Activated CD8-positive, alpha-beta T cell treated with anti-CD3 and anti-CD28 coated beads for 36 hours (primary cell): ENCODE measurements around the gene AGBL3. TPM values are rescaled to one million over a fixed set of nuclear protein-coding genes. Genes with fewer than 3 reads are reported as not detected.

ENCODE experiments used
- ATAC-seq: fragments of 200-7000 bp; cut with Tn5 transposase; one replicate; pipeline ENCODE4 v1.10.0; 2021; ENCODE audit warnings: mild to moderate bottlenecking, moderate library complexity
- CTCF ChIA-PET: fragments of 350-600 bp; sonication (Branson Sonifier 250); formaldehyde crosslinking; loops from one replicate; lab custom pipeline; 2021; ENCODE audit warnings: antibody characterized with exemption; lab: Charles Lee
- POLR2A ChIA-PET: fragments of 350-600 bp; sonication (Branson Sonifier 250); formaldehyde crosslinking; loops from one replicate; lab custom pipeline; 2021; ENCODE audit warnings: antibody characterized with exemption; lab: Charles Lee
- DNase-seq: peaks from one replicate; pipeline ENCODE4 v3.0.0-alpha.2; 2020
- H3K27ac Mint-ChIP-seq: one replicate; pipeline ENCODE4 v1.8.0; 2021; ENCODE audit warnings: mild to moderate bottlenecking, mixed read lengths
- H3K27me3 Mint-ChIP-seq: one replicate; pipeline ENCODE4 v1.8.0; 2021; ENCODE audit warnings: mixed read lengths
- H3K36me3 Mint-ChIP-seq: one replicate; pipeline ENCODE4 v1.8.0; 2021; ENCODE audit warnings: low read depth, mixed read lengths
- H3K4me1 Mint-ChIP-seq: one replicate; pipeline ENCODE4 v1.8.0; 2021; ENCODE audit warnings: low read depth, mixed read lengths
- H3K4me3 Mint-ChIP-seq: one replicate; pipeline ENCODE4 v1.8.0; 2021; ENCODE audit warnings: mild to moderate bottlenecking, moderate library complexity, mixed read lengths
- H3K9me3 Mint-ChIP-seq: one replicate; pipeline ENCODE4 v1.8.0; 2021; ENCODE audit warnings: mixed read lengths
- intact Hi-C: fragments of 100-400 bp; cut with micrococcal nuclease; formaldehyde crosslinking; loops from one replicate; pipeline ENCODE4 v1.10.0; 2022
- total RNA-seq, 2 experiments: library from RNA; stranded (reverse); gene quantifications; one replicate each; pipeline ENCODE4 v1.2.3, GENCODE V29; 2021
- TF ChIP-seq, protein P1 (sequence below): fragments of 200-600 bp; IDR thresholded peaks from one replicate; pipeline ENCODE4 v1.8.0; 2022; ENCODE audit warnings: antibody characterized with exemption, mild to moderate bottlenecking

AGBL3 gene
- total RNA-seq, 2 experiments from 2014 or later: 2.7 to 2.9 TPM

DNA sequence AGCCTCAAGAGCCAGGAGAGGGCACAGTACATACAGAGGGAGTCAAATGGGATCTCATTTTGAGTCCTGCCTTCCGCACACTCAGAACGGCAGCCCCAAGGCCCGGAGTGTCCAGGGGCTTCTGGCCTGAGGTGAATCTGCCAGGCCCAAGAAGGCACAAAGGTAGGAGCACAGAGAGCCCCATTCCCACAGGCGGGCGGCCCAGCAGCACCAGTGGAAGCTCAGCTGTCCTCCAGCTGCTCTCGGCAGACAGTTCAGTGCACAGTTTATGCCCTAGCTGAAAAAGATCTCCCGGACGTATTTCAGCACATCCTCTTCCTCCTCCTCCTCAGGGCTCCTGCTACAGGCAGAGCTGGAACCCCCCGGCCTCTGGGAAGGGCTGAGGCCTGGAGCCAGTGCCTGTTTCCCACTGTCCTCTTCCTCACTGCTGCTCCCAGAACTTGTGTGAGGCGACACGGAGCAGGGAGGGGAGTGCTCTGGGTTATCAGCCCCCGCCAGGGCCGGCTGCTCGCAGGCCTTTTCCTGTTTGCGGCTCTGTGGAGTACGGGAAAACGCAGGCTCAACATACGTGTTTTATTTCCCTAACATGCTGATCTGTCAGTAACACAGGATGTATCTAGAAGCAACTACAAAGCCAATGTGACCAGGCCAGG, 180.2 kb downstream of the AGBL3 start:
- Mint-ChIP-seq H3K27me3 (no peaks in the 10 kb centered on the region), H3K36me3 (peaks cover 78% of the 10 kb centered on the region), H3K4me3 (no peak overlapping the region), H3K9me3 (peaks cover 19% of the 10 kb centered on the region), H3K27ac (peak overlapping the region; percentile 69), H3K4me1 (peaks cover 53% of the 10 kb centered on the region)
- no peak for ATAC-seq
- intact Hi-C loops: no loop called here
- TF ChIP-seq, protein P1, sequence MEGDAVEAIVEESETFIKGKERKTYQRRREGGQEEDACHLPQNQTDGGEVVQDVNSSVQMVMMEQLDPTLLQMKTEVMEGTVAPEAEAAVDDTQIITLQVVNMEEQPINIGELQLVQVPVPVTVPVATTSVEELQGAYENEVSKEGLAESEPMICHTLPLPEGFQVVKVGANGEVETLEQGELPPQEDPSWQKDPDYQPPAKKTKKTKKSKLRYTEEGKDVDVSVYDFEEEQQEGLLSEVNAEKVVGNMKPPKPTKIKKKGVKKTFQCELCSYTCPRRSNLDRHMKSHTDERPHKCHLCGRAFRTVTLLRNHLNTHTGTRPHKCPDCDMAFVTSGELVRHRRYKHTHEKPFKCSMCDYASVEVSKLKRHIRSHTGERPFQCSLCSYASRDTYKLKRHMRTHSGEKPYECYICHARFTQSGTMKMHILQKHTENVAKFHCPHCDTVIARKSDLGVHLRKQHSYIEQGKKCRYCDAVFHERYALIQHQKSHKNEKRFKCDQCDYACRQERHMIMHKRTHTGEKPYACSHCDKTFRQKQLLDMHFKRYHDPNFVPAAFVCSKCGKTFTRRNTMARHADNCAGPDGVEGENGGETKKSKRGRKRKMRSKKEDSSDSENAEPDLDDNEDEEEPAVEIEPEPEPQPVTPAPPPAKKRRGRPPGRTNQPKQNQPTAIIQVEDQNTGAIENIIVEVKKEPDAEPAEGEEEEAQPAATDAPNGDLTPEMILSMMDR: no peak
- CTCF ChIA-PET: interaction anchor here (1.1 kb wide), 1 partner anchor 18 kb away, joined by 3 read pairs; the partner anchor contains the start of gene TMEM140
- no peak for DNase-seq
- POLR2A ChIA-PET: interaction anchor here (1.3 to 16.8 kb wide), 5 partner anchors 8 to 179 kb away, joined by 4 to 204 read pairs (median 5); partner anchors contain the start of genes AGBL3 and TMEM140

DNA sequence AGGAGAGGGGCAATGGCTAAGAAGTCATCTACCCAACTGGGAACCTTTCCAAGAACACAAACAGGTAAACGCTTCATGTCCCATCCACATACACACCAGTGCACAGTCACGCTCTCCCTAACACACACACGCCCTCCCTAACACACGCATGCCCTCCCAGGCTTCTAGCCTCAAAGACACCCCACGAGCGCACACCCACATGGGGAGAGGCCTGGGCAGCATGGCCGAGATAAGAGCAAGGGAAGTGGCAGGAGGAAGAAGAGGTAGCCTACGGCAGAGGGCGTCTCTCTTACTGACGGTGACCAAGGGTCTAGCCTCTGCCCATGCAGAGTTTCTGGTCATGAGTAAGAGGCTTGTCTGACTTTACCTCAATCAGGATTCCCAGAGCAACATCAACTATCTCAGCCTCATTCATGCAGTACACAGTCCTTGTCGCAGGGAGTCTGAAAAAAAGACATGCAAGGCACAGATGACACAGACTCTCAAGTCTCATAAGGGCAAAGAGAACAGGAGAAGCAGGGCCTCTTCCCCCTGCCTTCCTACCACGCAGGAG, 181.1 kb downstream of the AGBL3 start:
- H3K27me3 Mint-ChIP-seq: no peaks in the 10 kb centered on the region
- TF ChIP-seq, protein P1: no peak
- intact Hi-C loops: no loop called here
- peaks cover 10% of the 10 kb centered on the region for H3K9me3 Mint-ChIP-seq
- ChIA-PET POLR2A (interaction anchor here (1.3 to 16.8 kb wide), 3 partner anchors 9 to 175 kb away, joined by 5 to 204 read pairs (median 5); partner anchors contain the start of gene TMEM140), CTCF (interaction anchor here (0.6 to 4.6 kb wide), 5 partner anchors 11 to 179 kb away, joined by 3 to 44 read pairs (median 4); partner anchors contain the start of genes TMEM140 and WDR91)
- peaks cover 68% of the 10 kb centered on the region for H3K36me3 Mint-ChIP-seq
- H3K4me3 Mint-ChIP-seq: peak overlapping the region; percentile 83
- DNase-seq (no peak), ATAC-seq (no peak)
- peaks cover 51% of the 10 kb centered on the region for H3K4me1 Mint-ChIP-seq
- H3K27ac Mint-ChIP-seq: peak overlapping the region; percentile 89

DNA sequence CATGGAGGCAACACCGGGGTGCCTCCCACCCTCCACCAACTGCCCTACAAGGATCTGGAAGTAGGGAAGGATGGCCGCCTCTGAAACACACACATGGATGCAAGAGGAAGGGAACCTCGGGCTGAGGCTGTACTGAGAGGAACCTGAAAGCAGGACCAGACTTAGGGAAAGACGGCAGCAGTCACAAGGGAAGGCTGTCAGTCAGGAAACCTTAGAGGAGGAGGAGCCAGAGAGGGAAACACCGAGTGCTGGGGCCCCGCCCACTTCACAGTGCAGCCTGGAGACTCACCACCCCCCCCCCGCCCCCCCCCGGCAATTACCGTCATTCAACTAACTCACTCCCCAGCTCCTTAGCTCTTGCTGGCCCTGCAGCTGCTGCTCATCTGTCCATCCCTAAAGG, 181.7 kb downstream of the AGBL3 start:
- Mint-ChIP-seq H3K27ac (peak overlapping the region; percentile 89), H3K4me1 (peaks cover 52% of the 10 kb centered on the region), H3K27me3 (no peaks in the 10 kb centered on the region), H3K36me3 (peaks cover 62% of the 10 kb centered on the region), H3K9me3 (peaks cover 5% of the 10 kb centered on the region), H3K4me3 (peak overlapping the region; percentile 83)
- ChIA-PET POLR2A (interaction anchor here (1.3 to 16.8 kb wide), 3 partner anchors 10 to 175 kb away, joined by 5 to 204 read pairs (median 14); partner anchors contain the start of gene TMEM140), CTCF (interaction anchor here (0.8 to 4.6 kb wide), 7 partner anchors 9 to 181 kb away, joined by 3 to 44 read pairs (median 4); partner anchors contain the start of genes AGBL3, TMEM140 and WDR91)
- DNase-seq: peak; percentile 46
- TF ChIP-seq, protein P1: no peak
- intact Hi-C loops: loop anchor here (2.0 kb wide), 1 partner anchor 19 kb away; the partner anchor contains the start of gene TMEM140
- no peak for ATAC-seq

DNA sequence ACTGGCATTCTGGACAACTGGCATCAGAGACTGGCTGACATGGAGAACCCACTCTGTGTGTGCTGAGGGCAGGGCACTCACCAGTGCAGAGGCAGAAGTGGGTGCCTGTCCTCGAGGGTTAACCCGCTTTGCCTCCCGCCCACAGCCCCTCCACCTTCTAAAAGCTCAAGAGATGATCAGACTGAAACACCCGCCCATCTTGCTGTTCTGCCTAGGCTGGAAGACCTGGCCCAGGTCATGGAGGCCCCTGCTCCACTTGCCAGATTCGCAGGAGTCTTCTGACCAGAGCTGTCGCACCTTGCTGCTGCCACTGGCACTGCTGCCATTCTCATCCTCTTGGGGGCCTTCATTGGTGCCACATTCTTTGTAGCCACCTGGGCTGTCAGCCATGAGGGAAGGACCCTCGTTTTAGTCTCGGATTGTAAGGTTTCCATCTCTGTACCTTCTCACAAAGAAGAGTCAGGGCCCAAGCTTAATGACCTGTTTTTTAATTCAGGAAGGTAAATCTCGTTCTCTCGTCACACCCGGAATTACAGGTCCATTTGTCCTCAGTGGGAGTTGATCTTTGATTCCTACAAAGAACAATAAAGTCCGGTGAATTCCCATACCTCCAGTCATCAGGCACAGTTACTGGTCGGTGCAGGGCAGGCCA, 182.3 kb downstream of the AGBL3 start:
- Mint-ChIP-seq H3K36me3 (peaks cover 60% of the 10 kb centered on the region), H3K4me1 (peaks cover 52% of the 10 kb centered on the region), H3K9me3 (peaks cover 4% of the 10 kb centered on the region), H3K27me3 (no peaks in the 10 kb centered on the region), H3K27ac (peak overlapping the region; percentile 89), H3K4me3 (peak overlapping the region; percentile 83)
- ChIA-PET CTCF (interaction anchor here (0.8 to 4.6 kb wide), 16 partner anchors 8 to 535 kb away, joined by 3 to 44 read pairs (median 4); partner anchors contain the start of genes AGBL3, TMEM140 and WDR91), POLR2A (interaction anchor here (1.1 to 16.8 kb wide), 7 partner anchors 8 to 599 kb away, joined by 4 to 204 read pairs (median 14); partner anchors contain the start of genes AGBL3 and TMEM140)
- intact Hi-C loops: loop anchor here (2.0 kb wide), 1 partner anchor 20 kb away; the partner anchor contains the start of gene TMEM140
- ATAC-seq (no peak), DNase-seq (no peak)
- TF ChIP-seq, protein P1: no peak
